Activated naive CD4-positive, alpha-beta T cell treated with anti-CD3 and anti-CD28 coated beads, Interleukin-2, amount 10 ng/mL, durations not matched to agents 7 days and 5 days (primary cell): ENCODE measurements around the gene DLG2.

Experiments used
- CTCF ChIA-PET: fragments of 350-600 bp; sonication (Branson Sonifier 250); formaldehyde crosslinking; loops from one replicate; lab custom pipeline; 2021; ENCODE audit warnings: antibody characterized with exemption; lab: Charles Lee
- DNase-seq: peaks from one replicate; pipeline ENCODE4 v3.0.0-alpha.2; 2020
- H3K27ac Mint-ChIP-seq: one replicate; pipeline ENCODE4 v1.8.0; 2021; ENCODE audit warnings: mild to moderate bottlenecking, moderate library complexity, mixed read lengths
- H3K27me3 Mint-ChIP-seq: one replicate; pipeline ENCODE4 v1.8.0; 2021; ENCODE audit warnings: mild to moderate bottlenecking, mixed read lengths
- H3K36me3 Mint-ChIP-seq: one replicate; pipeline ENCODE4 v1.8.0; 2021; ENCODE audit warnings: mixed read lengths
- H3K4me1 Mint-ChIP-seq: one replicate; pipeline ENCODE4 v1.8.0; 2021; ENCODE audit warnings: mixed read lengths
- H3K4me3 Mint-ChIP-seq: one replicate; pipeline ENCODE4 v1.8.0; 2021; ENCODE audit warnings: mild to moderate bottlenecking, moderate library complexity, mixed read lengths
- H3K9me3 Mint-ChIP-seq: one replicate; pipeline ENCODE4 v1.8.0; 2021; ENCODE audit warnings: mixed read lengths

Gene DLG2

DNA sequence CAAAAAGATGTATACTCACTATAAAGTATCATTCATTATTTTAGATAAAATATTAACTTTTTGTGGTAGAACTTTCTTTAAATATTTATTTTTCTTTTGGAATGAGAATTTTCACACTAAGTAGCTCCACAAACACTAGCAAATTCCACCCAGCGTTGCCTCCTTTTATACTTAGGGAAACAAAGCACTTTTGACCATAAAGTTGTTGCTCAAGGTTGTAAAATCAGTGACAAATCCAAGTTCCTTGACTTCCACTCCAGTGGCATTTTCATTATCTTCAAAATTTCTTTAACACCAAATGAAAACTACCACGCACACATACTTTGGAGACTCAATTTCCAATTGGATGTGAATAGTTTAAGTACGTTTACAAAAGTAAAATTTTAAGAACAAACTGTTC, 431.2 kb downstream of the DLG2 start:
- CTCF ChIA-PET = no interaction called here
- Mint-ChIP-seq H3K36me3 (no peaks in the 10 kb centered on the region), H3K4me3 (no peak overlapping the region), H3K9me3 (peaks cover 11% of the 10 kb centered on the region), H3K27ac (no peak overlapping the region), H3K4me1 (no peaks in the 10 kb centered on the region), H3K27me3 (no peaks in the 10 kb centered on the region)
- no peak for DNase-seq

GRCh38 chr11:85187992-85188391, 439.2 kb downstream of the DLG2 start:
- Mint-ChIP-seq H3K4me1 (no peaks in the 10 kb centered on the region), H3K27me3 (no peaks in the 10 kb centered on the region), H3K27ac (no peak overlapping the region), H3K36me3 (no peaks in the 10 kb centered on the region), H3K4me3 (no peak overlapping the region), H3K9me3 (peaks cover 5% of the 10 kb centered on the region)
- DNase-seq = no peak
- CTCF ChIA-PET = no interaction called here

- Mint-ChIP-seq H3K36me3 (no peaks in the 10 kb centered on the region), H3K27ac (no peak overlapping the region), H3K4me1 (no peaks in the 10 kb centered on the region), H3K4me3 (no peak overlapping the region), H3K9me3 (peaks cover 5% of the 10 kb centered on the region), H3K27me3 (no peaks in the 10 kb centered on the region)
- CTCF ChIA-PET = no interaction called here
- no peak for DNase-seq
Measured at GRCh38 chr11:85184721-85185120, 442.4 kb downstream of the DLG2 start.

DNA sequence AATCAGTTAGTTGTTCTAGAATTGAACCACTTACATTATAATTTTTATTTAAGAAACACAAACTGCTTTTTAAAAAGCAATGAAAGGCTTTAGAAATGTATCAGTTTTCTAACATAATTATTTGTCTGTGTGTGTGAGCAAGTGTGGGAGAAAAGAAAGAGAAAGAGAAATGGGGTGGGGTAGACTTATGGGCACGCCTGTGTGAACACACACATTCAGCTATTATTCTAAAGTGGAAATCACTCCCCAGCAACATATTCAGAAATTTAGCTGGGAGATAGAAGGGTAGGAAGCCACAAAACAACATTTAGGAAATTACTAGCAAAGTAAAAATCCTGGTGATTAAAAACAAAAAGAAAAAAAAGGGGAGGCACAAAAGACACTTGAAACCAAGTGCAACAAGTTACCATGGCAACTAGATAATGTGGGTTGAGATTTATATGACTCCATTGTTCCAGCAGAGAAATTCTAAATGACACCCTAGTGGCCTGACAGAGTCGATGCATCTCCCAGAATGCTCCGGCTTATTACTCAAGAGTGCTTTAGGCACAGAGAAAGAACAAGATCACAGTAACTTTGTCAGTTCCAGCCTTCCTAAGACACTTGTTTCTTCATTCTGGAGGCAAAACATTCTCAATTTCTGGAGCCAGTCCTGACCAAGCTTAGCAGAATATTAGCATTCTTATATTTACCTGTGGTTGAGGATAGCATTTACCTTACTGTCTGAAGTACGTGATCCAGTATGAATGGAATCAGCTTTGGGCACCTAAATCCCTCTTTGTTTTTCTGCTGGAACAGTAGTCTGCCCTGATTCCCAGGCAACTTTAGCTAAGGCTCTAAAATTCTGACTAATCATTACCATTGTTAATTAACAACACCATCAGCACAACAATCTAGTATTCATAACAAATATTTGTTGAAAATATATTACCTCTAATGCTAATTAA, 444.4 kb downstream of the DLG2 start:
- CTCF ChIA-PET = no interaction called here
- peaks cover 2% of the 10 kb centered on the region for H3K9me3 Mint-ChIP-seq
- no peak for DNase-seq

DNA sequence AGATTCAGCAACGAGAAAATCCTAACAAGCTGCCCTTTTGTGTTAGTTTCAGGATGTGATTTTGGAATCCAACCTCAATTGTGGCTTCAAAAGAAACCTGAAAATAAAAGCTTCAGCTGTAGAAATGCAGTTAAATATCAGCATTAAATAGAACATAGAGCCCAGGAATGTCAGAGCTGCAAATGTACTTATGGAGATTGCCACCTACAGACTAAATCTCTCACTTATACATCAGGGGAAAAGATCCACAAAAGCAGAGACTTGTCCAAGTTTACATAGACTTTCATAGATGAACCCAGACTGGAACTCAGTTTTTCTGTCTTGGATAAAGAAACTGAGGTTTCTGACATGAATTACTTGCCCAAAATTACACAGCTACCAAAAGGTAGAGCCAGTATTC, 446.6 kb downstream of the DLG2 start:
- no peak overlapping the region for H3K4me3 Mint-ChIP-seq
- CTCF ChIA-PET = no interaction called here
- H3K27me3 Mint-ChIP-seq = no peaks in the 10 kb centered on the region
- no peak overlapping the region for H3K27ac Mint-ChIP-seq
- DNase-seq = no peak
- H3K36me3 Mint-ChIP-seq = no peaks in the 10 kb centered on the region
- peaks cover 9% of the 10 kb centered on the region for H3K9me3 Mint-ChIP-seq
- no peaks in the 10 kb centered on the region for H3K4me1 Mint-ChIP-seq

More for the DNA sequence above, 444.4 kb downstream of the DLG2 start:
- Mint-ChIP-seq H3K27ac (no peak overlapping the region), H3K27me3 (no peaks in the 10 kb centered on the region), H3K4me3 (no peak overlapping the region), H3K4me1 (no peaks in the 10 kb centered on the region), H3K36me3 (no peaks in the 10 kb centered on the region)

GRCh38 chr11:85171648-85172257, 455.4 kb downstream of the DLG2 start:
- Mint-ChIP-seq H3K4me3 (no peak overlapping the region), H3K27me3 (no peaks in the 10 kb centered on the region), H3K4me1 (no peaks in the 10 kb centered on the region), H3K27ac (no peak overlapping the region), H3K9me3 (peaks cover 27% of the 10 kb centered on the region), H3K36me3 (no peaks in the 10 kb centered on the region)
- CTCF ChIA-PET = no interaction called here
- no peak for DNase-seq

DNA sequence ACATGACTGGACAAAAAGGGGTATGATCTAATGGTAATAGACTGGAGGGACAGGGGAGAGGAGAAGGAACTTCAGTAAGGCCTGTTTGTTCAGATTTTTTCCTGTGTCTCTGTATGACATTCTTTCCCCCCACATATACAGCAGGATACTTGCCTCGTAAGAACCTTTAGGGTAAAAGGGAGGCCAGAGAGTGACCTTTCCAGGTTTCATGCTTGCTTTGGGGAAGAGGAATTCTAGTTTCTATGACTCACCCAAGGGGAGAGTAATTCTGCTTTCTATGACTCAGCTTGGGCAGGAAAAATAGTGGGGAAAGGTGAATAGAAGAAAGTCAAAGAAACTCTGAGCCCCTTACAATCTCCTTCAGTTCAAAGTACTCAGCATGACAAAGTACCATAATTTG, 457.0 kb downstream of the DLG2 start:
- Mint-ChIP-seq H3K9me3 (peaks cover 24% of the 10 kb centered on the region), H3K27ac (no peak overlapping the region), H3K4me1 (no peaks in the 10 kb centered on the region), H3K4me3 (no peak overlapping the region), H3K27me3 (no peaks in the 10 kb centered on the region), H3K36me3 (no peaks in the 10 kb centered on the region)
- CTCF ChIA-PET = no interaction called here
- DNase-seq = no peak

- H3K36me3 Mint-ChIP-seq = no peaks in the 10 kb centered on the region
- H3K4me3 Mint-ChIP-seq = no peak overlapping the region
- no peaks in the 10 kb centered on the region for H3K4me1 Mint-ChIP-seq
- CTCF ChIA-PET = no interaction called here
- no peaks in the 10 kb centered on the region for H3K27me3 Mint-ChIP-seq
- no peak for DNase-seq
- H3K9me3 Mint-ChIP-seq = peaks cover 19% of the 10 kb centered on the region
- no peak overlapping the region for H3K27ac Mint-ChIP-seq
Measured at GRCh38 chr11:85167471-85167870, 459.7 kb downstream of the DLG2 start.

DNA sequence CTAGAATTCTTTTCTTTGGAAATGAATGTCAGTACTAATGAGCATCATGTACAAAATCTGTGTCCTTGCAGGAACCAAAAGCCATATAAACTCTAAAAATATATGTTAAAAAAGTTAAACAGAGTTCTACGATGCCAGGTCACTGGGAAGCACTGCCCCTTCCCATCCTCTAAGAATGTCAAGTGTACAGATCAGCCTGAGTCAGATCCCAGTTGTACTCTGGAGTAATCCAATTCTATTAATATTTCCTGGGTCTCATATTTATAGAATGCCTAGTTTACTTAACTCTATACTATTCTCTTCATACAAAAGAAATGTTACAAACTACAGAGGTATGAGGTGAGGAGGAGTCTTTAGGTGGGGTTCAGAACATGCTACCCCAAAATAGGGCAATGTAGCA, 460.1 kb downstream of the DLG2 start:
- CTCF ChIA-PET = no interaction called here
- DNase-seq = no peak
- no peaks in the 10 kb centered on the region for H3K4me1 Mint-ChIP-seq
- no peak overlapping the region for H3K4me3 Mint-ChIP-seq
- no peaks in the 10 kb centered on the region for H3K36me3 Mint-ChIP-seq
- peaks cover 19% of the 10 kb centered on the region for H3K9me3 Mint-ChIP-seq
- H3K27me3 Mint-ChIP-seq = no peaks in the 10 kb centered on the region
- H3K27ac Mint-ChIP-seq = no peak overlapping the region

DNA sequence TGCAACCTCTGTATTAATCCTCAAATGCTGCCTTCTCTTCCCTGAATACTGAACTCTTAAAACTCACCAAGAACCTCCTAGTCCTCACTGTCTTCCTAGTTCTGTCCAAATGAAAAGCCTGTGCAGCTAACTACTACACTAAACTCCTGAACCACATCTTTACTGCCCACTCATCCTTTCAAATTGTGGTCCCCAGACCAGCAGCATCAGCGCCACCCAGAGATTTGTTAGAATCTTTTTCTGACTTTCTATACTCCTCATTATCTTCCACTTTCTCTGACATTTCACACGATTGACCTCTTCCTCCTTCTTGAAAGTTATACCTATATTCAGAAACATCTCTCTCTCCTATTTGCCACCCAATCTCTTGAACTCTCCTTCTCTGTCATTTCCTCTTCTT, 461.3 kb downstream of the DLG2 start:
- DNase-seq = no peak
- CTCF ChIA-PET = no interaction called here
- Mint-ChIP-seq H3K36me3 (no peaks in the 10 kb centered on the region), H3K27me3 (no peaks in the 10 kb centered on the region), H3K4me1 (no peaks in the 10 kb centered on the region), H3K9me3 (peaks cover 22% of the 10 kb centered on the region), H3K27ac (no peak overlapping the region), H3K4me3 (no peak overlapping the region)

DNA sequence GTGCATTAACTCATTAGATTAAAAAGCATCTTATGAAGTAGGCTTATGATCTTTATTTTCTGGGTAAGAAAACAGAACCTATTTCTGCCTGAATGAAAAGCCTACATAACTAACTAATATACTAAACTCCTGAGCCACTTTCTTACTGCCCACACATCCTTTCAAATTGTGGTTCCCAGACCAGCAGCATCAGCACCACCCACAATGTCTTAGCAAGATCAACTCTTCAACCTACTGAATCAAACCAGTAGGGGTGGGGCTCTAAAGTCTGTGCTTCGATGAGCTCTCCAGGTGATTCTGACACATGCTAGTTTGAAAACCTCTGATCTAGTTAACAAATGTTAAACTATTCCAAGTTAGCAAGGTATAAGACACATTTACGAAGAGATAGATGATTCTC, 462.4 kb downstream of the DLG2 start:
- H3K9me3 Mint-ChIP-seq = peaks cover 16% of the 10 kb centered on the region
- no peaks in the 10 kb centered on the region for H3K36me3 Mint-ChIP-seq
- no peak overlapping the region for H3K27ac Mint-ChIP-seq
- CTCF ChIA-PET = no interaction called here
- DNase-seq = no peak
- H3K4me3 Mint-ChIP-seq = no peak overlapping the region
- H3K4me1 Mint-ChIP-seq = no peaks in the 10 kb centered on the region
- no peaks in the 10 kb centered on the region for H3K27me3 Mint-ChIP-seq

GRCh38 chr11:85154294-85154693, 472.9 kb downstream of the DLG2 start:
- Mint-ChIP-seq H3K9me3 (peaks cover 17% of the 10 kb centered on the region), H3K4me1 (no peaks in the 10 kb centered on the region), H3K27ac (no peak overlapping the region), H3K36me3 (no peaks in the 10 kb centered on the region), H3K4me3 (no peak overlapping the region), H3K27me3 (no peaks in the 10 kb centered on the region)
- CTCF ChIA-PET = no interaction called here
- DNase-seq = no peak

DNA sequence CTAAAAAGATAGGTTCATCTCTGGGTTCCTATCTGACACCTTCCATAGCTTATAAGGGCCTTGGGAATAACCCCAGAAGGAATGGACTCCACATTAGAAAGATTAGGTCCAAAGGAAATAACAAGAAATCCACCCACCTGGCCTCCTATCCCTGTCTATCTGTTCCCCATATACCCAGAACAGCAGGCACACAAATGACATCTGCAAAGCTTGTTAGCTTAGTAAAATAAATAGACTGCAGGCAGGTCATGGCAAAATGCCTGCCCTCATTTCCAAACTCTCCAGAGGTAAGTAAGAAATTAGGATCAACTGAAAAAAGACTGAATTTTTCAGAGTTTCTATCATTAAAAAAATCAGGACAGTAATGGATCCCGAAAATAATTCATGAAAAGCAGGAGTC, 489.5 kb downstream of the DLG2 start:
- Mint-ChIP-seq H3K9me3 (peaks cover 21% of the 10 kb centered on the region), H3K4me3 (no peak overlapping the region), H3K4me1 (no peaks in the 10 kb centered on the region), H3K27ac (no peak overlapping the region), H3K36me3 (no peaks in the 10 kb centered on the region), H3K27me3 (no peaks in the 10 kb centered on the region)
- no peak for DNase-seq
- CTCF ChIA-PET = no interaction called here

GRCh38 chr11:85133636-85134035, 493.5 kb downstream of the DLG2 start:
- no peaks in the 10 kb centered on the region for H3K27me3 Mint-ChIP-seq
- no peak overlapping the region for H3K27ac Mint-ChIP-seq
- no peaks in the 10 kb centered on the region for H3K36me3 Mint-ChIP-seq
- no peak for DNase-seq
- H3K4me1 Mint-ChIP-seq = no peaks in the 10 kb centered on the region
- H3K9me3 Mint-ChIP-seq = peaks cover 11% of the 10 kb centered on the region
- CTCF ChIA-PET = no interaction called here
- no peak overlapping the region for H3K4me3 Mint-ChIP-seq
